Astrocyte (in vitro differentiated cells and primary cell): Measurements from ENCODE around the gene ARPC4.

Source experiments
- CTCF ChIP-seq: IDR thresholded peaks from 2 replicates; pipeline ENCODE4 v1.5.1; 2011; ENCODE audit warnings: low read depth, mild to moderate bottlenecking, inconsistent platforms, low read length, moderate library complexity; ENCODE audit not compliant: insufficient read depth
- EZH2 ChIP-seq: IDR thresholded peaks from 2 replicates; pipeline ENCODE4 v1.6.1; 2012; ENCODE audit warnings: mild to moderate bottlenecking, low read length, inconsistent platforms; ENCODE audit not compliant: insufficient read depth

GRCh38 chr3:9803494-9803893 is 10.6 kb downstream of the ARPC4 start:
- TF ChIP-seq CTCF (no peak), EZH2 (no peak)
